GM12878 (cell line): ENCODE data around the gene NELFB. TPM values are rescaled to one million over a fixed set of nuclear protein-coding genes. Genes with fewer than 3 reads are reported as not detected.
A peak's percentile ranks its signal among the peaks of the same experiment; 100 is the strongest.

Source experiments
- ATAC-seq: fragments of 200-7000 bp; cut with Tn5 transposase; 3 replicates; pipeline ENCODE4 v1.9.1; 2020; ENCODE audit warnings: mild to moderate bottlenecking, moderate library complexity
- Bru-seq: library from RNA; stranded (reverse); fragments of 400-500 nt; gene quantifications from one replicate; lab custom pipeline; 2021; lab: Mats Ljungman, UMichigan
- BruChase-seq, 2 experiments: library from RNA; stranded (reverse); fragments of 400-500 nt; gene quantifications; one replicate each; lab custom pipeline; 2021; lab: Mats Ljungman, UMichigan
- BruUV-seq: library from RNA; stranded (reverse); fragments of 400-500 nt; replicated peaks from 2 replicates; lab custom pipeline; 2021; lab: Mats Ljungman, UMichigan
- CTCF ChIA-PET: fragments of 300-600 bp; sonication (Branson Sonifier 250); formaldehyde crosslinking; extraction: SDS; loops from one replicate; lab custom pipeline; 2021; ENCODE audit warnings: inconsistent platforms; lab: Yijun Ruan, JAX
- POLR2A ChIA-PET: fragments of 350-600 bp; formaldehyde crosslinking; extraction: SDS; loops from one replicate; lab custom pipeline; 2021; ENCODE audit warnings: inconsistent platforms; lab: Charles Lee
- RAD21 ChIA-PET: fragments of 300-600 bp; sonication (Branson Sonifier 250); formaldehyde crosslinking; loops from one replicate; lab custom pipeline; 2023; ENCODE audit warnings: antibody characterized with exemption; ENCODE audit not compliant: unreplicated experiment; lab: Charles Lee
- SMC1A ChIA-PET: fragments of 300-600 bp; sonication (Branson Sonifier 250); formaldehyde crosslinking; loops from one replicate; lab custom pipeline; 2023; ENCODE audit not compliant: unreplicated experiment, uncharacterized antibody; lab: Charles Lee
- DNase-seq: peaks from one replicate; pipeline ENCODE4 v3.0.0-alpha.2; 2011; ENCODE audit warnings: low read depth, low spot score
- FAIRE-seq: peaks from 3 replicates; lab custom pipeline; 2011; peaks lifted over from hg19 to GRCh38; lab: Jason Lieb, UNC
- H2AFZ ChIP-seq: 2 replicates; pipeline ENCODE4 v1.6.0; 2011; ENCODE audit warnings: low read depth, low read length, control low read depth; ENCODE audit not compliant: control insufficient read depth
- H3K27ac ChIP-seq: 2 replicates; pipeline ENCODE4 v1.5.1; 2011; ENCODE audit warnings: control low read depth; ENCODE audit not compliant: control insufficient read depth, insufficient read depth
- H3K27me3 ChIP-seq, 2 experiments: replicated peaks in 1 of 2; 2 replicates each; pipeline versions ENCODE4 v1.6.0 to v1.6.1; 2011; ENCODE audit warnings: low read length in 1 of 2; ENCODE audit not compliant: control insufficient read depth in 2 of 2, insufficient read depth in 2 of 2
- H3K36me3 ChIP-seq, 2 experiments: 2 replicates each; pipeline ENCODE4 v1.5.1; 2011; ENCODE audit warnings: low read length in 1 of 2; ENCODE audit not compliant: control insufficient read depth in 2 of 2, insufficient read depth in 2 of 2
- H3K4me1 ChIP-seq: 2 replicates; pipeline ENCODE4 v1.6.1; 2011; ENCODE audit warnings: mild to moderate bottlenecking, low read length, moderate library complexity, mixed read lengths; ENCODE audit not compliant: control insufficient read depth, insufficient read depth
- H3K4me2 ChIP-seq: 2 replicates; pipeline ENCODE4 v1.6.0; 2011; ENCODE audit warnings: control low read depth; ENCODE audit not compliant: control insufficient read depth, insufficient read depth
- H3K4me3 ChIP-seq: fragments of 200-600 bp; sonication (generic); 2 replicates; pipeline ENCODE4 v1.5.1; 2016
- H3K79me2 ChIP-seq: 2 replicates; pipeline ENCODE4 v1.6.0; 2011; ENCODE audit warnings: low read length; ENCODE audit not compliant: control insufficient read depth, insufficient read depth
- H3K9ac ChIP-seq: 2 replicates; pipeline ENCODE4 v1.8.0; 2011; ENCODE audit warnings: low read length, control low read depth, mixed read lengths; ENCODE audit not compliant: control insufficient read depth, insufficient read depth
- H3K9me3 ChIP-seq: replicated peaks from 3 replicates; pipeline ENCODE4 v1.5.1; 2011; ENCODE audit warnings: mild to moderate bottlenecking, low read length; ENCODE audit not compliant: control insufficient read depth, insufficient read depth
- H4K20me1 ChIP-seq: 2 replicates; pipeline ENCODE4 v1.6.0; 2011; ENCODE audit not compliant: control insufficient read depth, insufficient read depth
- BRCA1 ChIP-seq: IDR thresholded peaks from 2 replicates; pipeline ENCODE4 v1.6.1; 2011; ENCODE audit warnings: low read depth, low read length, improper control_type of control experiment
- CREB1 ChIP-seq: IDR thresholded peaks from 2 replicates; pipeline ENCODE4 v1.6.1; 2012; ENCODE audit warnings: low read depth, mild to moderate bottlenecking, inconsistent platforms
- FOXK2 ChIP-seq: fragments of 450-650 bp; IDR thresholded peaks from 2 replicates; pipeline ENCODE4 v1.6.1; 2017; ENCODE audit warnings: mild to moderate bottlenecking, moderate library complexity
- KAT2A ChIP-seq: conservative IDR thresholded peaks from 2 replicates; pipeline ENCODE4 v1.6.1; 2011; ENCODE audit warnings: low read depth, low read length; ENCODE audit not compliant: control insufficient read depth
- NR2F1 ChIP-seq: fragments of 450-650 bp; conservative IDR thresholded peaks from 2 replicates; pipeline ENCODE4 v1.6.1; 2017; ENCODE audit warnings: mild to moderate bottlenecking
- STAT3 ChIP-seq: IDR thresholded peaks from 2 replicates; pipeline ENCODE4 v1.6.1; 2011; ENCODE audit warnings: low read depth, low read length, improper control_type of control experiment
- ZZZ3 ChIP-seq: IDR thresholded peaks from 2 replicates; pipeline ENCODE4 v1.6.1; 2011; ENCODE audit warnings: low read depth; ENCODE audit not compliant: control insufficient read depth, insufficient read length
- WGBS: methylation state at CpG from one replicate; pipeline ENCODE4 v1.1.6; 2016; ENCODE audit warnings: low lambda C conversion rate; ENCODE audit not compliant: insufficient replicate concordance, insufficient coverage; ENCODE audit errors: missing lambda C conversion rate; 5-methylcytosine and 5-hydroxymethylcytosine counted together
- in situ Hi-C: fragments of 300-500 bp; cut with MboI; formaldehyde crosslinking; loops from 9 replicates; pipeline ENCODE4 v1.14.3; 2018; ENCODE audit warnings: mixed read lengths
- intact Hi-C: fragments of 100-400 bp; cut with micrococcal nuclease; formaldehyde crosslinking; loops from one replicate; pipeline ENCODE4 v1.14.2; 2022; ENCODE audit not compliant: unreplicated experiment
- long read RNA-seq, 2 experiments: library from polyadenylated mRNA; unstranded; transcript quantifications; one replicate each; pipeline ENCODE4 v2.0.0, GENCODE V29; 2019 to 2020
- polyA minus RNA-seq, 3 experiments: library from RNA; depleted of rRNA, polyadenylated mRNA; stranded (reverse); fragments of >200 nt; gene quantifications; 2 replicates each; pipeline ENCODE4 v1.2.3, GENCODE V29; 2011
- polyA plus RNA-seq, 11 experiments: library from polyadenylated mRNA; depleted of rRNA in 4 of 11; unstranded in 6 of 11; stranded (reverse) in 5 of 11; fragments of >200 nt; fragmentation: Nextera tagmentation in 4 of 11; fragmentation: Illumina TruSeq in 1 of 11; extraction: Ambion mirVana in 4 of 11; extraction: Trizol in 1 of 11; gene quantifications; 1 replicate in 1 of 11; 2 replicates in 10 of 11; pipeline versions ENCODE4 v1.2.1 to v1.2.3, GENCODE V29; 2011 to 2016; ENCODE audit warnings: inconsistent platforms in 2 of 11, missing spikeins in 2 of 11, low read depth in 1 of 11
- total RNA-seq, 4 experiments: library from RNA; depleted of rRNA in 3 of 4; stranded (reverse); fragments of >200 nt in 3 of 4; fragmentation: Illumina TruSeq in 1 of 4; extraction: Trizol in 1 of 4; gene quantifications; 2 replicates each; pipeline versions ENCODE4 v1.2.1 to v1.2.3, GENCODE V29; 2013 to 2021
- TF ChIP-seq, protein P1 (sequence below): IDR thresholded peaks from 2 replicates; pipeline ENCODE4 v1.6.1; 2012; ENCODE audit warnings: mild to moderate bottlenecking, low read depth, low read length
- TF ChIP-seq, protein P2 (sequence below): IDR thresholded peaks from 2 replicates; pipeline ENCODE4 v1.6.1; 2011; ENCODE audit warnings: mild to moderate bottlenecking, low read depth, low read length, moderate library complexity; ENCODE audit not compliant: insufficient replicate concordance
- TF ChIP-seq, protein P3 (sequence below): fragments of 450-650 bp; IDR thresholded peaks from 2 replicates; pipeline ENCODE4 v1.6.1; 2018; ENCODE audit warnings: mild to moderate bottlenecking, low read depth, moderate library complexity; ENCODE audit not compliant: partially characterized antibody

Gene NELFB
- total RNA-seq (2013; cell fraction: nucleolus; rRNA removed) = 13.6 and 13.9 TPM in 2 replicates
- total RNA-seq (2014; rRNA removed) (34.0 and 39.3 TPM in 2 replicates), total RNA-seq (2014; rRNA removed; fragmentation: Illumina TruSeq; extraction: Trizol) (14.6 and 16.1 TPM in 2 replicates), total RNA-seq (2021) (61.2 and 63.4 TPM in 2 replicates), polyA plus RNA-seq (2011; rRNA removed) (11.9 and 22.6 TPM in 2 replicates), polyA plus RNA-seq (2014; fragmentation: Illumina TruSeq; extraction: Trizol) (5.0 and 18.2 TPM in 2 replicates), polyA plus RNA-seq (2014; fragmentation: Nextera tagmentation; extraction: Ambion mirVana) (under 1 TPM; 0.19 to 0.68 TPM), polyA plus RNA-seq (2014; rRNA removed) (41.1 and 45.3 TPM in 2 replicates), polyA plus RNA-seq (2016; fragmentation: Nextera tagmentation; extraction: Ambion mirVana) (10 to 100 TPM; 40.3 to 42.4 TPM), polyA minus RNA-seq (2011; rRNA and poly(A)+ RNA removed) (21.6 and 47.4 TPM in 2 replicates), Bru-seq, nascent RNA (percentile 61 among the genes with signal in this experiment), BruChase-seq, experiment 1, labeled RNA remaining after a 6-hour chase (percentile 80 among the genes with signal in this experiment), BruChase-seq, experiment 2, labeled RNA remaining after a 2-hour chase (percentile 74 among the genes with signal in this experiment)
- 12.6 TPM for polyA plus RNA-seq (2011; ENCODE audit: low read depth)
- polyA plus RNA-seq (2011; cell fraction: cytosol; rRNA removed) = 44.0 and 53.0 TPM in 2 replicates
- polyA plus RNA-seq (2011; cell fraction: nucleus; rRNA removed) = 52.1 and 64.2 TPM in 2 replicates
- 32.6 and 37.0 TPM in 2 replicates for polyA plus RNA-seq (2012)
- polyA minus RNA-seq (2011; cell fraction: cytosol; rRNA and poly(A)+ RNA removed) = 18.4 and 20.5 TPM in 2 replicates
- 7.5 and 13.3 TPM in 2 replicates for polyA minus RNA-seq (2011; cell fraction: nucleus; rRNA and poly(A)+ RNA removed)
- long read RNA-seq, experiment 1, partial matches to known transcripts = 2 of 4 reads
- long read RNA-seq, experiment 1, other reads (novel, unspliced or antisense) = 1 of 4 reads
- long read RNA-seq, experiment 2, partial matches to known transcripts = 0 of 2 reads
- long read RNA-seq, experiment 2, other reads (novel, unspliced or antisense) = 2 of 2 reads

DNA sequence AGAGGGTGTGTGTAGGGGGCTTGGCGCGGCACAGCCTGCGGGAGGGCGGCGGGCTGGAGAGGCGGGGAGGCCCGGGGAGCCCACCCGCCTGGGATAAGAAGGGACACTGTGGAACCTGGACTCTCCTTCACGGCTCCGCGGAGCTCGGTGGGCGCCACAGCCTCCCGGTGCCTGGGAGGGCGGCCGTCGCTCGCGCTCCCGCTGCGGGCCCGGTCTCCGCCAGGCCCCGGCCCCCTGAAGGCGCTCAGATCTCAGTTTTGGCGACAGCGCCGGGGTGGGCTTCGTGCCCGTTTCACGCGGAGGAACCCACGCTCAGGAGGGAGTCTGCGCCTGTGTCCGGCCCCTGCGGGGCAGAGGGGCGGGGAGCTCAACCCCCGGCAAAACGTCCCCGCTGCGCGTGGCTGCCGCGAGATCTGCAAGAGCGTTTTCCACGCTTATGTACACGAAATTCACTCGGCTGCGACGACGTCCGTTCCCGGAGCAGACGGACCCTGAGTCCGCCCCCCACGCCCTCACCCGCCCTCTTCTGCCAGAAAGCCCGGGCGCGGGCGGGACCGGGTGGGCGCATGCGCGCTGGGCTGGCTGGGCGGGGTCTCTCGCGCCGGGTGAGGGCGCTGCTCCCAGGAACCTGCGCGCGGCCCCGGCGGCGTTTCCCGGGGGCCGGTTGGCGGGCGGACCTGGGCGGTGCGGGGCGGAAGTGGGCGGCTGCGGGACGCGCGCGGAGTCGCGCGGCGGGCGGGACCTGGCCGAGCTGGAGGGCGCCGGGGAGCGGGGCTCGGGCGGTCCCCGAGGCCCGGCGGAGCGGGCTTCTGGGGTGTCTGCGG lies at the start of gene NELFB:
TSS of gene NELFB (plus strand) at position 704 of the 824 bp plus-strand sequence.
- BruUV-seq = no TSS peak
- H3K27me3 ChIP-seq = no peaks in the 10 kb centered on the region
- peak; percentile 83 for ATAC-seq
- TF ChIP-seq, protein P1, sequence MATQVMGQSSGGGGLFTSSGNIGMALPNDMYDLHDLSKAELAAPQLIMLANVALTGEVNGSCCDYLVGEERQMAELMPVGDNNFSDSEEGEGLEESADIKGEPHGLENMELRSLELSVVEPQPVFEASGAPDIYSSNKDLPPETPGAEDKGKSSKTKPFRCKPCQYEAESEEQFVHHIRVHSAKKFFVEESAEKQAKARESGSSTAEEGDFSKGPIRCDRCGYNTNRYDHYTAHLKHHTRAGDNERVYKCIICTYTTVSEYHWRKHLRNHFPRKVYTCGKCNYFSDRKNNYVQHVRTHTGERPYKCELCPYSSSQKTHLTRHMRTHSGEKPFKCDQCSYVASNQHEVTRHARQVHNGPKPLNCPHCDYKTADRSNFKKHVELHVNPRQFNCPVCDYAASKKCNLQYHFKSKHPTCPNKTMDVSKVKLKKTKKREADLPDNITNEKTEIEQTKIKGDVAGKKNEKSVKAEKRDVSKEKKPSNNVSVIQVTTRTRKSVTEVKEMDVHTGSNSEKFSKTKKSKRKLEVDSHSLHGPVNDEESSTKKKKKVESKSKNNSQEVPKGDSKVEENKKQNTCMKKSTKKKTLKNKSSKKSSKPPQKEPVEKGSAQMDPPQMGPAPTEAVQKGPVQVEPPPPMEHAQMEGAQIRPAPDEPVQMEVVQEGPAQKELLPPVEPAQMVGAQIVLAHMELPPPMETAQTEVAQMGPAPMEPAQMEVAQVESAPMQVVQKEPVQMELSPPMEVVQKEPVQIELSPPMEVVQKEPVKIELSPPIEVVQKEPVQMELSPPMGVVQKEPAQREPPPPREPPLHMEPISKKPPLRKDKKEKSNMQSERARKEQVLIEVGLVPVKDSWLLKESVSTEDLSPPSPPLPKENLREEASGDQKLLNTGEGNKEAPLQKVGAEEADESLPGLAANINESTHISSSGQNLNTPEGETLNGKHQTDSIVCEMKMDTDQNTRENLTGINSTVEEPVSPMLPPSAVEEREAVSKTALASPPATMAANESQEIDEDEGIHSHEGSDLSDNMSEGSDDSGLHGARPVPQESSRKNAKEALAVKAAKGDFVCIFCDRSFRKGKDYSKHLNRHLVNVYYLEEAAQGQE = no peak
- TF ChIP-seq, protein P2, sequence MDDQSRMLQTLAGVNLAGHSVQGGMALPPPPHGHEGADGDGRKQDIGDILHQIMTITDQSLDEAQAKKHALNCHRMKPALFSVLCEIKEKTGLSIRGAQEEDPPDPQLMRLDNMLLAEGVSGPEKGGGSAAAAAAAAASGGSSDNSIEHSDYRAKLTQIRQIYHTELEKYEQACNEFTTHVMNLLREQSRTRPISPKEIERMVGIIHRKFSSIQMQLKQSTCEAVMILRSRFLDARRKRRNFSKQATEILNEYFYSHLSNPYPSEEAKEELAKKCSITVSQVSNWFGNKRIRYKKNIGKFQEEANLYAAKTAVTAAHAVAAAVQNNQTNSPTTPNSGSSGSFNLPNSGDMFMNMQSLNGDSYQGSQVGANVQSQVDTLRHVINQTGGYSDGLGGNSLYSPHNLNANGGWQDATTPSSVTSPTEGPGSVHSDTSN = no peak
- TF ChIP-seq STAT3 (no peak), BRCA1 (no peak), KAT2A (no peak), CREB1 (no peak), FOXK2 (no peak), NR2F1 (peak; percentile 73), ZZZ3 (no peak)
- TF ChIP-seq, protein P3, sequence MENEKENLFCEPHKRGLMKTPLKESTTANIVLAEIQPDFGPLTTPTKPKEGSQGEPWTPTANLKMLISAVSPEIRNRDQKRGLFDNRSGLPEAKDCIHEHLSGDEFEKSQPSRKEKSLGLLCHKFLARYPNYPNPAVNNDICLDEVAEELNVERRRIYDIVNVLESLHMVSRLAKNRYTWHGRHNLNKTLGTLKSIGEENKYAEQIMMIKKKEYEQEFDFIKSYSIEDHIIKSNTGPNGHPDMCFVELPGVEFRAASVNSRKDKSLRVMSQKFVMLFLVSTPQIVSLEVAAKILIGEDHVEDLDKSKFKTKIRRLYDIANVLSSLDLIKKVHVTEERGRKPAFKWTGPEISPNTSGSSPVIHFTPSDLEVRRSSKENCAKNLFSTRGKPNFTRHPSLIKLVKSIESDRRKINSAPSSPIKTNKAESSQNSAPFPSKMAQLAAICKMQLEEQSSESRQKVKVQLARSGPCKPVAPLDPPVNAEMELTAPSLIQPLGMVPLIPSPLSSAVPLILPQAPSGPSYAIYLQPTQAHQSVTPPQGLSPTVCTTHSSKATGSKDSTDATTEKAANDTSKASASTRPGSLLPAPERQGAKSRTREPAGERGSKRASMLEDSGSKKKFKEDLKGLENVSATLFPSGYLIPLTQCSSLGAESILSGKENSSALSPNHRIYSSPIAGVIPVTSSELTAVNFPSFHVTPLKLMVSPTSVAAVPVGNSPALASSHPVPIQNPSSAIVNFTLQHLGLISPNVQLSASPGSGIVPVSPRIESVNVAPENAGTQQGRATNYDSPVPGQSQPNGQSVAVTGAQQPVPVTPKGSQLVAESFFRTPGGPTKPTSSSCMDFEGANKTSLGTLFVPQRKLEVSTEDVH = no peak

More for the DNA sequence above, at the start of gene NELFB:
- H3K4me2 ChIP-seq = peak within 1 kb of the TSS; percentile 99
- 1% methylated on average over 80 of the region's 105 CpGs for WGBS
- H3K9me3 ChIP-seq = no peaks in the 10 kb centered on the region
- H3K4me1 ChIP-seq = peaks cover 14% of the 10 kb centered on the region
- H3K9ac ChIP-seq = peak within 1 kb of the TSS; percentile 74
- in situ Hi-C loops (no loop called here), intact Hi-C loops (no loop called here)
- H3K27ac ChIP-seq = peak within 1 kb of the TSS; percentile 77
- RAD21 ChIA-PET = interaction anchor here (0.5 to 2.2 kb wide), 9 partner anchors 13 to 343 kb away, joined by 3 to 13 read pairs (median 3); partner anchors contain the start of genes TOR4A and TUBB4B
- FAIRE-seq (no peak), DNase-seq (peak; percentile 46)
- no peaks in the 10 kb centered on the region for H4K20me1 ChIP-seq
- peak within 1 kb of the TSS; percentile 93 for H3K4me3 ChIP-seq
- H2AFZ ChIP-seq = peak within 1 kb of the TSS; percentile 93
- SMC1A ChIA-PET = no interaction called here
- peaks cover 2 to 8% of the 10 kb centered on the region in 2 experiments; a peak in 3 of 4 replicates for H3K36me3 ChIP-seq
- POLR2A ChIA-PET = interaction anchor here (0.8 to 6.2 kb wide), 8 partner anchors 12 to 168 kb away, joined by 3 to 112 read pairs (median 6); partner anchors contain the start of genes MAN1B1 and TUBB4B
- CTCF ChIA-PET = interaction anchor here (0.6 to 1.7 kb wide), 6 partner anchors 10 to 195 kb away, joined by 3 to 7 read pairs (median 4); partner anchors contain the start of gene TUBB4B
- peaks cover 18% of the 10 kb centered on the region for H3K79me2 ChIP-seq
